ENCODE measurements around the gene PTPRG.

Gene PTPRG

DNA sequence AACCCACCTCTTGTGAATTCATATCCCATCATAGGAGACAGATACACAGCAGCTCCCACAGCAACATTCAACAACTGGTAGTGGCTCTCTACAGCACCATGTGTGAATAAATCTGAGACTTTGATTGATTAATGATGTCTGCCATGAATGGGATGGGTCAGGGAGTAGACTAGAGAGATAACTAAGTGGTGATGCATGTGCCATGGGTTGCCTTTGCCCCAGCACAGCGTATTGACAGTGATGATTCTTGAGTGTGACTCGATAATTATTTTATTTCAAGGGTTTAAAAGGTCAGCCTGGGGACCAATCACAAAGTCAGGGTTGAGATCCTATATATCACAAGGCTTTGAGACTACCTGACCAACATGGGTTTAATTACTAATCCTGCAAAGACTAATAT lies 295.9 kb downstream of the PTPRG start:
- TF ChIP-seq, protein P1, sequence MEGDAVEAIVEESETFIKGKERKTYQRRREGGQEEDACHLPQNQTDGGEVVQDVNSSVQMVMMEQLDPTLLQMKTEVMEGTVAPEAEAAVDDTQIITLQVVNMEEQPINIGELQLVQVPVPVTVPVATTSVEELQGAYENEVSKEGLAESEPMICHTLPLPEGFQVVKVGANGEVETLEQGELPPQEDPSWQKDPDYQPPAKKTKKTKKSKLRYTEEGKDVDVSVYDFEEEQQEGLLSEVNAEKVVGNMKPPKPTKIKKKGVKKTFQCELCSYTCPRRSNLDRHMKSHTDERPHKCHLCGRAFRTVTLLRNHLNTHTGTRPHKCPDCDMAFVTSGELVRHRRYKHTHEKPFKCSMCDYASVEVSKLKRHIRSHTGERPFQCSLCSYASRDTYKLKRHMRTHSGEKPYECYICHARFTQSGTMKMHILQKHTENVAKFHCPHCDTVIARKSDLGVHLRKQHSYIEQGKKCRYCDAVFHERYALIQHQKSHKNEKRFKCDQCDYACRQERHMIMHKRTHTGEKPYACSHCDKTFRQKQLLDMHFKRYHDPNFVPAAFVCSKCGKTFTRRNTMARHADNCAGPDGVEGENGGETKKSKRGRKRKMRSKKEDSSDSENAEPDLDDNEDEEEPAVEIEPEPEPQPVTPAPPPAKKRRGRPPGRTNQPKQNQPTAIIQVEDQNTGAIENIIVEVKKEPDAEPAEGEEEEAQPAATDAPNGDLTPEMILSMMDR (conservative IDR thresholded peaks at IDR 0.05; ENCODE audit: low read depth, low read length) = no peak
- no peaks in the 10 kb centered on the region for H3K36me3 ChIP-seq (ENCODE audit: insufficient read depth)
- no peaks in the 10 kb centered on the region for H4K20me1 ChIP-seq (ENCODE audit: insufficient read depth)
- H3K27me3 ChIP-seq (ENCODE audit: insufficient read depth, low read depth) = no peaks in the 10 kb centered on the region
- H3K4me3 ChIP-seq (IDR thresholded peaks at IDR 0.05; ENCODE audit: insufficient read depth, low read depth, low read length) = no peak overlapping the region
- H3K27ac ChIP-seq = no peak overlapping the region
- no peak overlapping the region for H3K9ac ChIP-seq
- no peak overlapping the region for H2AFZ ChIP-seq (ENCODE audit: low read depth)
- no peaks in the 10 kb centered on the region for H3K79me2 ChIP-seq (ENCODE audit: insufficient read depth, low read depth)
- no peaks in the 10 kb centered on the region for H3K4me1 ChIP-seq (ENCODE audit: low read depth, poor library complexity, severe bottlenecking)
- no peak overlapping the region for H3K4me2 ChIP-seq

DNA sequence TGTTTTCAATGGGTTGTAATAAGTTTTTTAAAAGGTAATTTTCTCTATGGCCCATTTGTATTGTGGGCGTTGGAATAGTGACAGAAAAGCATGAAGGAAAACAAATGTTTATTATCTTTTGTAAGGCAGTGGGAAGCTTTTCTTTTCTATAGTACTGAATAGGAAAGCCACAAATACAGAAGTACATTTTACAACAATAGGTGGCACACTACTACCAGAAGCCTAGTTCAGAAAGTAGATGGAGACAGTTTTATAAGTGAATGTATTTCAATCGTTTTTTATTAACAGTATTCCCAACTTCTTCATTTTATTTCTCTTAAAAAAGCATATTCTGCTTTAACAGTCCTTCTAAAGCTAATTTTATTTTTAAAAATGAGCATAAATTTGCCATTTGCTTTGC lies 296.7 kb downstream of the PTPRG start:
- H3K79me2 ChIP-seq (ENCODE audit: insufficient read depth, low read depth) = no peaks in the 10 kb centered on the region
- no peak overlapping the region for H2AFZ ChIP-seq (ENCODE audit: low read depth)
- TF ChIP-seq, protein P1 (conservative IDR thresholded peaks at IDR 0.05; ENCODE audit: low read depth, low read length) = no peak
- H3K4me2 ChIP-seq = no peak overlapping the region
- H3K9ac ChIP-seq = no peak overlapping the region
- H3K36me3 ChIP-seq (ENCODE audit: insufficient read depth) = no peaks in the 10 kb centered on the region
- no peaks in the 10 kb centered on the region for H3K4me1 ChIP-seq (ENCODE audit: low read depth, poor library complexity, severe bottlenecking)
- no peaks in the 10 kb centered on the region for H4K20me1 ChIP-seq (ENCODE audit: insufficient read depth)
- no peaks in the 10 kb centered on the region for H3K27me3 ChIP-seq (ENCODE audit: insufficient read depth, low read depth)
- no peak overlapping the region for H3K4me3 ChIP-seq (IDR thresholded peaks at IDR 0.05; ENCODE audit: insufficient read depth, low read depth, low read length)
- no peak overlapping the region for H3K27ac ChIP-seq

DNA sequence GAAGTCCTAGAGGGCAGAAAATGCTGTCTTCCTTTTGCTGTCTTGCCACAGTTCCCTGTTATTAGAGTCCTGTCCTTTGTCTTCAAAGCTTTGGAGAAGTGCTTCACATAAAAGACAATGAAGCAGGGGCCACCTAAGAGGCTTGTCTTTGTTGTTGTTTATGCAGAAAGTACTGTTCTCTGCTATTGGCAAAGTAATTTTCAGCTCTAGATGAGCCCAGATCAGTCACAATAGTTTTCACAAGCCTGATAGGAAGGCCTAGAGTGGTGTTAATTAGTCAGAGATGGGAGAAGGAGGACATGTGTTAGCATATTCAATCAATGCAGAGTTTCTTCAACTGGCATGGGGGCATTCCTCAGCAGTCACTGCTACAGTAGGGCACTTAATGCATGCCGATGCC lies 300.0 kb downstream of the PTPRG start:
- no peaks in the 10 kb centered on the region for H4K20me1 ChIP-seq (ENCODE audit: insufficient read depth)
- H3K27ac ChIP-seq = no peak overlapping the region
- H3K79me2 ChIP-seq (ENCODE audit: insufficient read depth, low read depth) = no peaks in the 10 kb centered on the region
- no peaks in the 10 kb centered on the region for H3K4me1 ChIP-seq (ENCODE audit: low read depth, poor library complexity, severe bottlenecking)
- H3K36me3 ChIP-seq (ENCODE audit: insufficient read depth) = no peaks in the 10 kb centered on the region
- no peak overlapping the region for H3K4me3 ChIP-seq (IDR thresholded peaks at IDR 0.05; ENCODE audit: insufficient read depth, low read depth, low read length)
- no peak overlapping the region for H3K4me2 ChIP-seq
- H3K9ac ChIP-seq = no peak overlapping the region
- H3K27me3 ChIP-seq (ENCODE audit: insufficient read depth, low read depth) = no peaks in the 10 kb centered on the region
- no peak overlapping the region for H2AFZ ChIP-seq (ENCODE audit: low read depth)
- TF ChIP-seq, protein P1 (conservative IDR thresholded peaks at IDR 0.05; ENCODE audit: low read depth, low read length) = no peak

DNA sequence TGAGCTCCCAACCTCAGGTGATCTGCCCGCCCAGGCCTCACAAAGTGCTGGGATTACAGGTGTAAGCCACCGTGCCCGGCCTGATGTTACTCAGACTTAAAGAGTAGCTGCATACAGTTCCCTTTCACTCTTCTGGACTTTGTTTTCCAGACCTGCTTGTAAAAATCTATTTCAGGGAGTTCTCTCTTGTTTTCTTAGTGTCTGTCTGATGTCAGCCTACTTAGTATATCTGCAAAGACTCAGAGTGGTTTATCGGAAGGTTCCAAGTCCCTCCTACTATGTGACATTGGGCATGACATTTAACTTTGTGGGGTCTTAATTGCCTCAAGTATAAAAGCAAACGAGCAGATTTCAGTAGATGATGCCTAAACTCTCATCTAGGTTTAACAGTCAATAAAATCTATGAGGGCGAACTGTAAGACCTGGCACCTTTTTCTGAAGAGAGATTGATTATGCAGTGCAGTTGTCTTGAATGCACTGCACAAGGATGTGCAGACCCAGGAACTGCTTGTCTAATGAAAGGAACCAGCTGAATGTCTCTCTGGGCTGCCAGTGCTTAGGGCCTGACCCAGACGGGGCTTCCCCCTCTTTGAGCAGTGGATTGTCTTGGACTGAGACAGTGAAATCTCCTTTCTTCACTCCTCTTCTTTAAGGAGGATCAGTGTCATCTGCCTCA lies 301.4 kb downstream of the PTPRG start:
- Histone ChIP-seq H3K27me3 (ENCODE audit: insufficient read depth, low read depth) (no peaks in the 10 kb centered on the region), H3K4me2 (no peak overlapping the region), H3K4me3 (IDR thresholded peaks at IDR 0.05; ENCODE audit: insufficient read depth, low read depth, low read length) (no peak overlapping the region), H3K79me2 (ENCODE audit: insufficient read depth, low read depth) (no peaks in the 10 kb centered on the region), H2AFZ (ENCODE audit: low read depth) (no peak overlapping the region), H4K20me1 (ENCODE audit: insufficient read depth) (no peaks in the 10 kb centered on the region), H3K36me3 (ENCODE audit: insufficient read depth) (no peaks in the 10 kb centered on the region), H3K9ac (no peak overlapping the region), H3K4me1 (ENCODE audit: low read depth, poor library complexity, severe bottlenecking) (no peaks in the 10 kb centered on the region), H3K27ac (no peak overlapping the region)
- TF ChIP-seq, protein P1 (conservative IDR thresholded peaks at IDR 0.05; ENCODE audit: low read depth, low read length) = no peak
